CD4-positive, alpha-beta T cell (primary cell): Measurements from ENCODE around the gene NEK2. TPM values are rescaled to one million over a fixed set of nuclear protein-coding genes. Genes with fewer than 3 reads are reported as not detected.
"Not testable (repeated sequence)": the region's sequence is repeated elsewhere in the genome, so short reads cannot be mapped to it uniquely, and the experiment has no call there.

ENCODE experiments used
- ATAC-seq: fragments of 200-7000 bp; cut with Tn5 transposase; one replicate; pipeline ENCODE4 v1.10.0; 2022; ENCODE audit warnings: mild to moderate bottlenecking; ENCODE audit not compliant: poor library complexity
- CTCF ChIA-PET: fragments of 350-600 bp; sonication (Branson Sonifier 250); formaldehyde crosslinking; loops from one replicate; lab custom pipeline; 2021; ENCODE audit warnings: antibody characterized with exemption, inconsistent platforms; lab: Charles Lee
- POLR2A ChIA-PET: fragments of 350-600 bp; sonication (Branson Sonifier 250); formaldehyde crosslinking; loops from one replicate; lab custom pipeline; 2021; ENCODE audit warnings: antibody characterized with exemption, inconsistent platforms; lab: Charles Lee
- DNase-seq, 14 experiments: peaks; one replicate each; pipeline ENCODE4 v3.0.0-alpha.2; 2013 to 2020; ENCODE audit warnings: mixed read lengths in 2 of 14
- H3K27ac ChIP-seq, 2 donors: one replicate each; pipeline versions ENCODE4 v1.5.1 to v1.7.0; 2013; ENCODE audit warnings: low read length in 2 of 2, low read depth in 1 of 2, mild to moderate bottlenecking in 1 of 2
- H3K27me3 ChIP-seq, 2 experiments: 1 replicate in 1 of 2; 2 replicates in 1 of 2; pipeline versions ENCODE4 v1.6.1 to v1.7.0; 2013; ENCODE audit warnings: low read length in 2 of 2, control low read depth in 1 of 2, mild to moderate bottlenecking in 1 of 2, moderate library complexity in 1 of 2; ENCODE audit not compliant: insufficient read depth in 2 of 2, control insufficient read depth in 1 of 2
- H3K36me3 ChIP-seq: one replicate; pipeline ENCODE4 v1.6.1; 2013; ENCODE audit warnings: low read length, control low read depth; ENCODE audit not compliant: insufficient read depth
- H3K4me1 ChIP-seq: one replicate; pipeline ENCODE4 v1.6.1; 2013; ENCODE audit warnings: low read length, control low read depth; ENCODE audit not compliant: insufficient read depth
- H3K4me3 ChIP-seq: one replicate; pipeline ENCODE4 v1.5.1; 2013; ENCODE audit warnings: mild to moderate bottlenecking, low read length, moderate library complexity
- H3K9me3 ChIP-seq, 2 experiments: 1 replicate in 1 of 2; 2 replicates in 1 of 2; pipeline versions ENCODE4 v1.6.1 to v1.7.0; 2013; ENCODE audit warnings: low read length in 2 of 2, mild to moderate bottlenecking in 2 of 2, control low read depth in 1 of 2, moderate library complexity in 1 of 2; ENCODE audit not compliant: control insufficient read depth in 1 of 2, insufficient read depth in 1 of 2
- H3K27ac Mint-ChIP-seq: one replicate; pipeline ENCODE4 v1.8.0; 2020; ENCODE audit warnings: mixed read lengths
- H3K27me3 Mint-ChIP-seq: one replicate; pipeline ENCODE4 v1.8.0; 2021; ENCODE audit warnings: mixed read lengths
- H3K36me3 Mint-ChIP-seq: one replicate; pipeline ENCODE4 v1.8.0; 2021; ENCODE audit warnings: low read depth, mixed read lengths
- H3K4me1 Mint-ChIP-seq: one replicate; pipeline ENCODE4 v1.8.0; 2021; ENCODE audit warnings: low read depth, mixed read lengths
- H3K4me3 Mint-ChIP-seq: one replicate; pipeline ENCODE4 v1.8.0; 2020; ENCODE audit warnings: mild to moderate bottlenecking, mixed read lengths
- H3K9me3 Mint-ChIP-seq: one replicate; pipeline ENCODE4 v1.8.0; 2020; ENCODE audit warnings: mixed read lengths
- CTCF ChIP-seq: fragments of 200-600 bp; IDR thresholded peaks from one replicate; pipeline ENCODE4 v1.8.0; 2022; ENCODE audit warnings: antibody characterized with exemption, mild to moderate bottlenecking
- intact Hi-C, 2 experiments: fragments of 100-400 bp; cut with DNase I in 1 of 2; cut with micrococcal nuclease in 1 of 2; formaldehyde crosslinking; loops; one replicate each; pipeline versions ENCODE4 v1.15.1 to v1.9.0; 2023 to 2025; cut with DNase I, micrococcal nuclease
- total RNA-seq, 174 experiments: library from RNA in 2 of 174; stranded (reverse) in 2 of 174; gene quantifications; one replicate each; pipeline ENCODE4 v1.2.3 and lab custom pipeline; 2021 to 2026

NEK2 gene
- total RNA-seq, 2 experiments from 2014 or later, result not detected

DNA sequence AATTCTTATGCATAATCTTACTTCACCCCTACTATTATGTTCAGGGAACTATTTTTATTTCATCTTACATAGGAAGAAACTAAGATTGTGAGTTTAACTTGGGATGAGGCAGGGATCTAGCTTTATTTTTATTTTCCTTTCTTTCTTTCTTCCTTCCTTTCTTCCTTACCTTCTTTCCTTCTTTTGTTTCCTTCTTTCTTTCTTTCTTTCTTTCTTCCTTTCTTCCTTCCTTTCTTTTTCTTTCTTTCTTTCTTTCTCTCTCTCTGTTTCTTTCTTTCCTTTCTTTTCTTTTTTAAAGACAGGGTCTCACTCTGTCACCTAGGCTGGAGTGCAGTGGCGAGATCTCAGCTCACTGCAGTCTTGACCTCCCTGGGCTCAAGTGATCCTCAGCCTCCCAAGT lies 28.9 kb downstream of the NEK2 start:
- Histone ChIP-seq H3K9me3 (no peaks in the 10 kb centered on the region), H3K36me3 (no peaks in the 10 kb centered on the region), H3K4me1 (peaks cover 10% of the 10 kb centered on the region), H3K27ac (no peak overlapping the region), H3K27me3 (no peaks in the 10 kb centered on the region), H3K4me3 (no peak overlapping the region)
- no peaks in the 10 kb centered on the region for H3K27me3 Mint-ChIP-seq
- ChIA-PET POLR2A (no interaction called here), CTCF (interaction anchor here (0.9 kb wide), 1 partner anchor 8 kb away, joined by 3 read pairs; no protein-coding TSS in a partner anchor)
- peaks cover 13% of the 10 kb centered on the region for H3K4me1 Mint-ChIP-seq
- no peak overlapping the region for H3K4me3 Mint-ChIP-seq
- H3K9me3 Mint-ChIP-seq, result no peaks in the 10 kb centered on the region
- TF ChIP-seq CTCF, result no peak
- DNase-seq, result no peak
- H3K36me3 Mint-ChIP-seq, result no peaks in the 10 kb centered on the region
- intact Hi-C loops, result no loop called here
- no peak for ATAC-seq
- no peak overlapping the region for H3K27ac Mint-ChIP-seq

DNA sequence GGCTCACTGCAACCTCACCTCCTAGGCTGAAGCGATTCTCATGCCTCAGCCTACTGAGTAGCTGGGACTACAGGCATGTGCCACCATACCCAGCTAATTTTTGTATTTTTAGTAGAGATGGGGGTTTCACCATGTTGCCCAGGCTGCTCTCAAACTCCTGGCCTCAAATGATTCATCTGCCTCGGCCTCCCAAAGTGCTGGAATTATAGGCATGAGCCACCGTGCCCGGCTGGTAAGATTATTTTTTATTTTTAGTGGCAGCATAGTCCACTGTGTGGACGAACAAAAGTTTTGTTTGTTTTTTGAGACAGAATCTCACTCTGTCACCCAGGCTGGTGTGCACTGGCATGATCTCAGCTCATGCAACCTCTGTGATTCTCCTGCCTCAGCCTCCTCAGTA lies 29.8 kb downstream of the NEK2 start:
- intact Hi-C loops, CTCF ChIA-PET, H3K27ac Mint-ChIP-seq, H3K36me3 ChIP-seq, H3K4me3 Mint-ChIP-seq, H3K36me3 Mint-ChIP-seq, H3K9me3 Mint-ChIP-seq, H3K27me3 Mint-ChIP-seq, ATAC-seq, H3K27ac ChIP-seq, H3K9me3 ChIP-seq, H3K4me1 ChIP-seq, POLR2A ChIA-PET, H3K27me3 ChIP-seq, DNase-seq, H3K4me3 ChIP-seq: not testable (repeated sequence)
- peaks cover 13% of the 10 kb centered on the region for H3K4me1 Mint-ChIP-seq

- CTCF ChIA-PET, result no interaction called here
- Histone ChIP-seq H3K27ac (no peak overlapping the region), H3K27me3 (no peaks in the 10 kb centered on the region), H3K36me3 (no peaks in the 10 kb centered on the region), H3K9me3 (no peaks in the 10 kb centered on the region), H3K4me1 (peaks cover 10% of the 10 kb centered on the region), H3K4me3 (no peak overlapping the region)
- Mint-ChIP-seq H3K4me3 (no peak overlapping the region), H3K36me3 (no peaks in the 10 kb centered on the region), H3K9me3 (no peaks in the 10 kb centered on the region), H3K27me3 (no peaks in the 10 kb centered on the region), H3K4me1 (peaks cover 13% of the 10 kb centered on the region), H3K27ac (no peak overlapping the region)
- TF ChIP-seq CTCF, result no peak
- ATAC-seq, result no peak
- intact Hi-C loops, result no loop called here
- POLR2A ChIA-PET, result no interaction called here
- no peak for DNase-seq
These were observed 30.8 kb downstream of the NEK2 start for GRCh38 chr1:211644653-211645052.
